Dedifferentiated amniotic fluid mesenchymal stem cell (primary cell): ENCODE data around the gene FGF14.

Experiments used
- DNase-seq: peaks from one replicate; pipeline ENCODE4 v3.0.0-alpha.2; 2016; ENCODE audit errors: extremely low spot score

FGF14 gene

GRCh38 chr13:102401766-102402165 is at the start of gene FGF14:
TSS of gene FGF14 (minus strand) at chr13:102402048.
- DNase-seq, result no peak

GRCh38 chr13:102443249-102443648 is 41.4 kb upstream of the FGF14 start:
- DNase-seq, result no peak

GRCh38 chr13:102441085-102441484 is 39.2 kb upstream of the FGF14 start:
- no peak for DNase-seq

- no peak for DNase-seq
Observed at GRCh38 chr13:102440259-102440936, 38.5 kb upstream of the FGF14 start.

DNA sequence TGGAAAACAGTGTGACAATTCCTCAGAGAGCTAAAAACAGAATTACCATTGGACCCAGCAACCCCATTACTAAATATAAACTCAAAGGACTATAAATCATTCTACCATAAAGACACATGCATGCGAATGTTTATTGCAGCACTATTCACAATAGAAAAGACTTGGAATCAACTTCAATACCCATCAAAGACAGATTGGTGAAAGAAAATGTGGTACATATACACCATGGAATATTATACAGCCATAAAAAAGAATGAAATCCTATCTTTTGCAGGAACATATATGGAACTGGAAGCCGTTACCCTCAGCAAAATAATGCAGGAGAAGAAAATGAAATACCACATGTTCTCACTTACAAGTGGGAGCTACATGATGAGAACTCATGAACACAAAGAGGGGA is 20.8 kb upstream of the FGF14 start:
- DNase-seq, result no peak

- DNase-seq, result no peak
Observed at GRCh38 chr13:102405499-102406100, 3.8 kb upstream of the FGF14 start.

GRCh38 chr13:102402290-102402689 is 442 bp upstream of the FGF14 start:
- no peak for DNase-seq

GRCh38 chr13:102401265-102401664 is 583 bp downstream of the FGF14 start:
- no peak for DNase-seq

DNA sequence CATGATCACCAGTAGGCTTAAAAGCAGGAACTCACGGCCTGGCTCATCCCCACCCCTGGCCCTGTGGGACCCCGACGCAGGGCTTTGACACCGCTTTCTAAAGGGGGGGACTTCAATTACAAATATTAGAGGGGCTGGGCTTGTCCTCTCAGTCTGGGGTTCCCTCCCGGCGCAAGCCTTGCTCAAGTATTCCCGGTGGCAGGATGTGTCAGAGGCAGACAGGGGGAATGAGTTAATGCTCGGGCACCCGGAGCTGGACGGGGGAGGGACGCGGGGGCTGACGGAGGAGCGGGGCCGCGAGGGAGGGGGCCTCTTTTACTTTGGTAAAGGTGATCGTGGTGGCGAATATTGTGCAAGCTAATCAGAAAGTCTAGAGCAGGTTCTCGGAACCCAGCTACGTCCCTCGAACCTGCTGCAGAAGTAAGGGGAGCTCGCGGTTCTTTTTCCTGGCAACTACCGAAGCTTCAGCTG is 1.1 kb downstream of the FGF14 start:
- no peak for DNase-seq

- DNase-seq, result no peak
Observed at GRCh38 chr13:102399791-102400674, 1.8 kb downstream of the FGF14 start.

GRCh38 chr13:102395939-102396338 is 5.9 kb downstream of the FGF14 start:
- DNase-seq, result no peak

- no peak for DNase-seq
Observed at GRCh38 chr13:102395174-102395573, 6.7 kb downstream of the FGF14 start.

DNA sequence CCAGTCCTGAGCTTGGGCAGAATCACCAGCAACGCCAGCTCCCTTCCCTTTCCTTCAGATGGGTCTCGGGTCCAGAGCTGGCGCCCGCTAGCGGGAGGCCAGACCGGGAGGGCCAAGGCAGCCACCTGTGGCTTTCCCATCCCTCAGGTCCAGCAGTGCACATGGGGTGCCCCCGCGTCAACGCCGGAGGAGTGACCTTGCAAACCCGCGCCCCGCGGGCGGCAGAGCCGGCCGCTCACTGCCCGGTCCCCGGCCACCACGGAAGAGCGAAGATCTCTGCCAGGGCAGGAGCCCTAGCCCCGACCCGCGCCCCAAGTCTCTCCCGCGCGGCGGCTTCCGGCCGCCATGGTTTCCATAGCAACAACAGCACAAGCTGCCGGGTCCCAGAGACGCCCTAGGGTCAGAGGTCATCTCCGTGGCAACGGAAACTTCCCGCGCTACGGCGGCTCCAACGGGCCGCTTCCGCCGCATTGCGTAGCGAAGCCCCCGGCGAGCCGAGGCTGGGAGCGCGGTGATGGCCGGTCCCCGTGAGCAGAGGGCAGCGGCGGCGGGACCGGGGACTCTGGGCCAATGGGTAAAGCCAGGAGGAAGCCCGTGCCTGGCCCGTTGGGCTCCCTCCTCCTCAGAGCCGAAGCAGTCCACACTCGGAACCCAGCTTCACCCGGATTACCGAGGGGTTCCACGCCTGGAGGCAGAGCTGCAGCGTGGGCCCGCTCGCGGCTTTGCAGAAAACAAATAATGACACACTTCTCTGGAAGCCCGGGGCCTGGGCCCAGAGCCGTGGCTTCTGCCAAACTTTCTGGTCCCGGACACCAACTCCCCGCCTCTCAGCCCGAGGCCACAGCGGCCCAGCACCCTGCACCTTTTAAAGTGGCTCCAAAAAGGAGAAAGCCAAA is 7.4 kb downstream of the FGF14 start:
- peak; percentile 28 for DNase-seq

- no peak for DNase-seq
Observed at GRCh38 chr13:102392481-102393209, 9.2 kb downstream of the FGF14 start.

GRCh38 chr13:102386461-102386860 is 15.4 kb downstream of the FGF14 start:
- no peak for DNase-seq

- DNase-seq, result no peak
Observed at GRCh38 chr13:102380012-102380411, 21.8 kb downstream of the FGF14 start.

- DNase-seq, result no peak
Observed at GRCh38 chr13:102376318-102376717, 25.5 kb downstream of the FGF14 start.

DNA sequence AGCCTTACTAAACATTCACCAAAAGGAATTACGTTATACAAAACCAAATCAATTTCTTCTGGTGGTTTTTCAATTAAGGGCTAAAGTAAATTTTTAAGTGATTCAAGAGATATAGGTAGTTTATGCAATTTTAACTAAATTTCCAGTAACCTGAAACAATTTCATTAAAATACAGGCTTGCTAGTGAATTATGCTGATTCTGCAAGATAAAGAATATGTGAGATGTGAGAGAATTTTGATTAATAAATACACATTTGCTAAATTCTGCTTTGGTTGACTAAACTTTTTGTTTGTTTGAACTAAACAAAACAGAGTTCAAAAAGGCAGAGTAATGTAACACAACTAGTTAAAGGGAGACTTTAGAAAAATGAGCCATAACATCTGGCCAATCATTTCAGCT is 27.1 kb downstream of the FGF14 start:
- no peak for DNase-seq

DNA sequence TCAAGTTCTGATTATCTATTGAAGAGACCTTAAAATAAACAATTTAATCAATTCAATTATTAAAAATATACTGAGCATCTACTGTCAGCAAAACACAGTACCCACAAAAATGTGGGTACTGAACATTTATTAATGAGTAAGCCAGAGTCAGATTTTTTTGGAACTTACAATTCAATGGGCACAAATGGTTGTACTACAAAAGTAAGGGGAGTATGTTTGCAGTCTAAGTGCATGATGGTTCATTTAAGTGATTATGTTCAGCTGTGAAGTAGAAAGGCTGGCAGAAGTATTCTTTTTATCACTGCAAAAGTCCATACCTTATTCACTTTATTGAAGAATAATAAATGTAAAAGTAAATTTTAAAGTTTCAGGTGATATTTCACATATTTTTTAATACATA is 27.6 kb downstream of the FGF14 start:
- no peak for DNase-seq

DNA sequence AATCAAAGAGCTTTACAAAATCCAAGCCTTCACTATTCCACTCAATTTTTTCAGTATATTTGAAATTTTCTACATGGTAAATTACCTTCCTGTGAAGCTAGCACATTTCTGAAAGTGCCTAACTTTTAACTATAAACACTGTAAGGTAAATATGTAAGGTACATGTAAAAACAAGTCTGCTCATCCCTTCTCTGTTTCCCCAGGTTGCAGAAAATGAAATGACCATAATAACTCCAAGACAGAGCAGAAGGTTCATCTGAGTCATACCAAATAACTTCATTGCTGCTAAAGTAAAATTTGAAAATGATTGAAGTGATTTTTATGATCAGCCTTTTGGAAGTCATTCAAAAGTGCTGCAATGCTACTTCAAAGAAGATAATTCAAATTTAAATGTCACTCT is 28.6 kb downstream of the FGF14 start:
- no peak for DNase-seq

DNA sequence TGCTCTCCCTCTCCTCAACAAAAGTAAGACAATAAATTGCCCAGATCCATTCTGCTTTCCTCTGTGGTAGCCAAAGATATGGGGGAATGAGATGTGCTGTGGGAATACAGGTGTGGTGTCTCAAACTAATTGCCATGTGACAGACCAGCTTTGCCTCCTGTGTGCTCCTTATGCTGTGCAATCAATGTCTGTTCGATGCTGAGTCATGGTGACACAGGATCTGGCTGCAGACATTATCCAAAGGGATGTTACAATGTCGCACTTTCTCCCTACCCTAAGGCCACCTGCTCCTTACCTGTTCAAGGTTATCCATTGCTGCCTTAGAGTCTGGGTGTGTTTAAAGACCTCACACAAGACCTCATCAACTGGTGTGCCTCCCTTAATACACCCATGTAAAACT is 32.5 kb downstream of the FGF14 start:
- no peak for DNase-seq
